Upper lobe of left lung (tissue), 6 donors: ENCODE data around the gene TBX21. TPM values are rescaled to one million over a fixed set of nuclear protein-coding genes. Genes with fewer than 3 reads are reported as not detected.

ENCODE experiments used
- ATAC-seq, 2 donors: fragments of 200-7000 bp; cut with Tn5 transposase; one replicate each; pipeline ENCODE4 v1.9.1; 2022; ENCODE audit warnings: mild to moderate bottlenecking in 2 of 2, moderate library complexity in 2 of 2; ENCODE audit not compliant: low FRiP score in 2 of 2
- DNase-seq, 2 donors: peaks; one replicate each; pipeline ENCODE4 v3.0.0-alpha.2; 2019 to 2020
- H3K27ac ChIP-seq, 4 donors: fragments of 200-600 bp; sonication (generic); one replicate each; pipeline ENCODE4 v1.5.1; 2016 to 2019
- H3K27me3 ChIP-seq, 4 donors: fragments of 200-600 bp; sonication (generic); one replicate each; pipeline ENCODE4 v1.5.1; 2017 to 2019
- H3K36me3 ChIP-seq, 4 donors: fragments of 200-600 bp; sonication (generic); one replicate each; pipeline ENCODE4 v1.5.1; 2016 to 2019
- H3K4me1 ChIP-seq, 4 donors: fragments of 200-600 bp; sonication (generic); one replicate each; pipeline ENCODE4 v1.5.1; 2018 to 2019
- H3K4me3 ChIP-seq, 4 donors: fragments of 200-600 bp; sonication (generic); one replicate each; pipeline ENCODE4 v1.5.1; 2017 to 2019; ENCODE audit warnings: mild to moderate bottlenecking in 2 of 4, moderate library complexity in 1 of 4
- H3K9me3 ChIP-seq, 4 donors: fragments of 200-600 bp; sonication (generic); one replicate each; pipeline ENCODE4 v1.5.1; 2018 to 2019
- EP300 ChIP-seq, 4 donors: sonication (generic); formaldehyde crosslinking; IDR thresholded peaks; one replicate each; pipeline ENCODE4 v1.5.1; 2017; ENCODE audit warnings: antibody characterized with exemption in 4 of 4, control low read depth in 2 of 4
- POLR2A ChIP-seq, 4 donors: fragments of 450-650 bp; IDR thresholded peaks; one replicate each; pipeline ENCODE4 v1.5.1; 2016 to 2017; ENCODE audit warnings: antibody characterized with exemption in 4 of 4, mild to moderate bottlenecking in 2 of 4
- POLR2AphosphoS5 ChIP-seq, 2 donors: sonication (generic); formaldehyde crosslinking; IDR thresholded peaks; one replicate each; pipeline ENCODE4 v1.5.1; 2017; ENCODE audit warnings: antibody characterized with exemption in 2 of 2
- WGBS, 2 donors: methylation state at CpG; one replicate each; pipeline ENCODE4 v1.1.5; 2017 to 2018; 5-methylcytosine and 5-hydroxymethylcytosine counted together
- total RNA-seq, 6 donors: library from RNA; depleted of rRNA in 4 of 6; stranded (reverse); fragments of >200 nt in 4 of 6; gene quantifications; one replicate each; pipeline versions ENCODE4 v1.1.0 to v1.2.1, GENCODE V29; 2016 to 2021
- TF ChIP-seq, protein P1 (sequence below), 6 experiments: fragments of 450-650 bp in 4 of 6; fragments of 200-600 bp in 2 of 6; sonication (generic) in 2 of 6; IDR thresholded peaks; one replicate each; pipeline ENCODE4 v1.5.1; 2016 to 2019; ENCODE audit warnings: antibody characterized with exemption in 6 of 6
- donor health status: DM: no; HTN: no; CAD: no; lungs with moderate emphysema.
- donor health status: DM: no; HTN: yes; CAD: no; lungs with severe emphysema.

Gene TBX21
- total RNA-seq, 6 donors from 2014 or later: 2.0 to 5.2 (median 3.4) TPM

DNA sequence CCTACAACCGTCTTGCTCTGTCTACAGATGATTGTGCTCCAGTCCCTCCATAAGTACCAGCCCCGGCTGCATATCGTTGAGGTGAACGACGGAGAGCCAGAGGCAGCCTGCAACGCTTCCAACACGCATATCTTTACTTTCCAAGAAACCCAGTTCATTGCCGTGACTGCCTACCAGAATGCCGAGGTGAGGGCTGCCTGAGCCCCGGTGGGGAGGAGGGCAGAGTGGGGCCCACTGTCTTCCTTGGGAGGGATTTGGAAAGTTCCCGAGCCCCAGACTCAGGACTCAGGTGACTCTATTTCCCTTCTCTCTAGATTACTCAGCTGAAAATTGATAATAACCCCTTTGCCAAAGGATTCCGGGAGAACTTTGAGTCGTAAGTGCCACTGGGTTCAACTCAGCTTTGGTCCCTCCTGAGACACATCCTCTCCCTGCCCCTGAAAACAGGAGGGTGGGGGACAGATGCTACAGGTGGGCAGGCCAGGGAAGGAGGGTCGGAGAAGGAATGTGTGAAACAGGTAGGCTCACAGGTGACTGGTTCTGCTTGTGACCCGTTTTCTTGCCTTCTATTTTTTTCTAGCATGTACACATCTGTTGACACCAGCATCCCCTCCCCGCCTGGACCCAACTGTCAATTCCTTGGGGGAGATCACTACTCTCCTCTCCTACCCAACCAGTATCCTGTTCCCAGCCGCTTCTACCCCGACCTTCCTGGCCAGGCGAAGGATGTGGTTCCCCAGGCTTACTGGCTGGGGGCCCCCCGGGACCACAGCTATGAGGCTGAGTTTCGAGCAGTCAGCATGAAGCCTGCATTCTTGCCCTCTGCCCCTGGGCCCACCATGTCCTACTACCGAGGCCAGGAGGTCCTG is 11.4 kb downstream of the TBX21 start:
- 68 to 77% methylated on average over 14 to 22 of the region's 22 CpGs for WGBS, 2 donors
- TF ChIP-seq, protein P1, sequence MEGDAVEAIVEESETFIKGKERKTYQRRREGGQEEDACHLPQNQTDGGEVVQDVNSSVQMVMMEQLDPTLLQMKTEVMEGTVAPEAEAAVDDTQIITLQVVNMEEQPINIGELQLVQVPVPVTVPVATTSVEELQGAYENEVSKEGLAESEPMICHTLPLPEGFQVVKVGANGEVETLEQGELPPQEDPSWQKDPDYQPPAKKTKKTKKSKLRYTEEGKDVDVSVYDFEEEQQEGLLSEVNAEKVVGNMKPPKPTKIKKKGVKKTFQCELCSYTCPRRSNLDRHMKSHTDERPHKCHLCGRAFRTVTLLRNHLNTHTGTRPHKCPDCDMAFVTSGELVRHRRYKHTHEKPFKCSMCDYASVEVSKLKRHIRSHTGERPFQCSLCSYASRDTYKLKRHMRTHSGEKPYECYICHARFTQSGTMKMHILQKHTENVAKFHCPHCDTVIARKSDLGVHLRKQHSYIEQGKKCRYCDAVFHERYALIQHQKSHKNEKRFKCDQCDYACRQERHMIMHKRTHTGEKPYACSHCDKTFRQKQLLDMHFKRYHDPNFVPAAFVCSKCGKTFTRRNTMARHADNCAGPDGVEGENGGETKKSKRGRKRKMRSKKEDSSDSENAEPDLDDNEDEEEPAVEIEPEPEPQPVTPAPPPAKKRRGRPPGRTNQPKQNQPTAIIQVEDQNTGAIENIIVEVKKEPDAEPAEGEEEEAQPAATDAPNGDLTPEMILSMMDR (IDR thresholded peaks at IDR 0.05): no peak
- TF ChIP-seq POLR2A (IDR thresholded peaks at IDR 0.05): no peak
- no peak for TF ChIP-seq EP300 (IDR thresholded peaks at IDR 0.05)
- TF ChIP-seq POLR2AphosphoS5 (IDR thresholded peaks at IDR 0.05): no peak
- DNase-seq (no peak), ATAC-seq (peak in 1 of 2 donors; percentile 9)
- Histone ChIP-seq H3K9me3 (no peaks in the 10 kb centered on the region), H3K4me3 (no peak overlapping the region), H3K27ac (no peak overlapping the region), H3K4me1 (no peaks in the 10 kb centered on the region), H3K27me3 (no peaks in the 10 kb centered on the region), H3K36me3 (no peaks in the 10 kb centered on the region)

DNA sequence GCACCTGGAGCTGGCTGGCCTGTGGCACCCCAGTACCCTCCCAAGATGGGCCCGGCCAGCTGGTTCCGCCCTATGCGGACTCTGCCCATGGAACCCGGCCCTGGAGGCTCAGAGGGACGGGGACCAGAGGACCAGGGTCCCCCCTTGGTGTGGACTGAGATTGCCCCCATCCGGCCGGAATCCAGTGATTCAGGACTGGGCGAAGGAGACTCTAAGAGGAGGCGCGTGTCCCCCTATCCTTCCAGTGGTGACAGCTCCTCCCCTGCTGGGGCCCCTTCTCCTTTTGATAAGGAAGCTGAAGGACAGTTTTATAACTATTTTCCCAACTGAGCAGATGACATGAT is 12.0 kb downstream of the TBX21 start:
- H3K4me3 ChIP-seq: no peak overlapping the region
- no peak for TF ChIP-seq POLR2A (IDR thresholded peaks at IDR 0.05)
- TF ChIP-seq POLR2AphosphoS5 (IDR thresholded peaks at IDR 0.05): no peak
- 66 to 81% methylated on average over 7 to 10 of the region's 10 CpGs for WGBS, 2 donors
- no peak overlapping the region for H3K27ac ChIP-seq
- peak in 1 of 2 donors; percentile 23 for ATAC-seq
- H3K27me3 ChIP-seq: no peaks in the 10 kb centered on the region
- H3K36me3 ChIP-seq: no peaks in the 10 kb centered on the region
- no peak for DNase-seq
- H3K4me1 ChIP-seq: no peaks in the 10 kb centered on the region
- H3K9me3 ChIP-seq: no peaks in the 10 kb centered on the region

DNA sequence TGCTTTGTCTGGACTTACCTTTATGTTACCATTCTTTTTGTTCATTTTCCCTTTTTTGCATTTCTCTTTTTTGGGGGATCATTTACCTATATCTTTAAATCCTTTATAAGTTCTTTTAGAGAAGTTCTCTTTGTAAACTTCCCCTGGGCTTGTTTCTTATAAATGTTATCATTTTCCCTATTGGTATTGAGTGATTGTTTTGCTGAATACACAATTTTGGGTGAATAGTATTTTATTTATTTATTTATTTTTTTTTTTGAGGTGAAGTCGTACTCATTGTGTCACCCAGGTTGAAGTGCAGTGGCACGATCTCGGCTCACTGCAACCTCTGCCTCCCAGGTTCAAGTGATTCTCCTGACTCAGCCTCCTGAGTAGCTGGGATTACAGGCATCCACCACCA is 18.4 kb downstream of the TBX21 start:
- Histone ChIP-seq H3K36me3 (no peaks in the 10 kb centered on the region), H3K4me1 (no peaks in the 10 kb centered on the region), H3K27me3 (no peaks in the 10 kb centered on the region), H3K4me3 (no peak overlapping the region), H3K9me3 (no peaks in the 10 kb centered on the region), H3K27ac (no peak overlapping the region)
- DNase-seq: no peak
- ATAC-seq: no peak
- TF ChIP-seq POLR2A (IDR thresholded peaks at IDR 0.05): no peak
- no peak for TF ChIP-seq POLR2AphosphoS5 (IDR thresholded peaks at IDR 0.05)
- TF ChIP-seq, protein P1 (IDR thresholded peaks at IDR 0.05): no peak
- TF ChIP-seq EP300 (IDR thresholded peaks at IDR 0.05): no peak
- WGBS, 2 donors: 76 to 82% methylated on average over 3 of the region's 3 CpGs

DNA sequence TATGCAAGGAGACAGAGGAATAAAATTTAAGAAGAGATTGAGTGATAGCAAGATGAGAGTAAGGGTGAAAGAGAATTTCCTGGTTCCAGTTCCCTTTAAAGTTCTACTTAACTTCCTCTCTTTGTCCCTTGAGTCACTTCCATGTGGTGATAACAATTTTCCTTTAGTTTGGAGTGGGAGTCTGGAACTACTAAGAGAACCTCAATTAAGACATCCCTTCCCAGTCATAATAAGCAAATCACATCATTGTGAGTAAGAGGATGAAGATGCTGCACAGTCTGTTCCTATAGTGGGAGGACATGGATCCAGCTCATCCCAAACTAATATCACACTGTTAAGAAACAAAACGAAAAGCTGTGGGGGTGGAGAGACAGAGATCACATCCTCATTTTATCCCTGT is 24.4 kb downstream of the TBX21 start:
- no peaks in the 10 kb centered on the region for H3K36me3 ChIP-seq
- H3K4me1 ChIP-seq: no peaks in the 10 kb centered on the region
- 50 to 53% methylated on average over 1 of the region's 1 CpG for WGBS, 2 donors
- no peak overlapping the region for H3K27ac ChIP-seq
- H3K4me3 ChIP-seq: no peak overlapping the region
- TF ChIP-seq POLR2A (IDR thresholded peaks at IDR 0.05): no peak
- TF ChIP-seq, protein P1 (IDR thresholded peaks at IDR 0.05): no peak
- no peak for TF ChIP-seq EP300 (IDR thresholded peaks at IDR 0.05)
- no peak for TF ChIP-seq POLR2AphosphoS5 (IDR thresholded peaks at IDR 0.05)
- DNase-seq (no peak), ATAC-seq (no peak)
- peaks cover 0 to 15% (median 10%) of the 10 kb centered on the region in 4 donors for H3K9me3 ChIP-seq
- no peaks in the 10 kb centered on the region for H3K27me3 ChIP-seq

DNA sequence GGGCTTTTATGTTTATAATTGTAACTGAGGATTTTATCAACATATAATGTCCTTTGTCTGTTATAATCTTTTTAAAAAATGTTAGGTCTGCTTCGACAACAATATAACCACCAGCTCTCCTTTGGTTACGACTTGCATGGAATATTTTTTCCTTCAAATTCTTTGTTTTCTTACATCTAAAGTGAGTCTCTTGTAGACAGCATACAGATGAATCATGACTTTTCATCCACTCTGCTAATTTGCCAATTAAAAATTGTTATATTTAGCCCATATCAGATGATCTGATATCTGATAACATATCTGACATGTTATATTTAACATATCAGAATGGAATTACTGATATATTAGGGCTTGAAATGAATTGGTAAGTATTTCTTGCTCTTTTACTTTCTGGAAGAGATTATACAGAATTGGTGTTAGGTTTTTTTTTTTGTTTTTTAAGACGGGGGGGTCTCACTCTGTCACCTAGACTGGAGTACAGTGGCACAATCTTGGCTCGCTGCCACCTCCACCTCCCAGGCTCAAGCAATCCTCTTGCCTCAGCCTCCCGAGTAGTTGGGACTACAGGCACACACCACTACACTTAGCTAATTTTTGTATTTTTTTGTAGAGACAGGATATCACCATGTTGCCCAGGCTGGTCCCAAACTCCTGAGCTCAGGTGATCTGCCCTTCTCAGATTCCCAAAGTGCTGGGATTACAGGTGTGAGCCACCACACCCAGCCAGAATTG is 27.5 kb downstream of the TBX21 start:
- Histone ChIP-seq H3K36me3 (no peaks in the 10 kb centered on the region), H3K4me3 (no peak overlapping the region), H3K9me3 (peaks cover 0 to 15% (median 12%) of the 10 kb centered on the region in 4 donors), H3K27me3 (no peaks in the 10 kb centered on the region), H3K27ac (no peak overlapping the region), H3K4me1 (no peaks in the 10 kb centered on the region)
- 74 to 83% methylated on average over 5 of the region's 5 CpGs for WGBS, 2 donors
- DNase-seq (no peak), ATAC-seq (no peak)
- TF ChIP-seq, protein P1 (IDR thresholded peaks at IDR 0.05): no peak
- no peak for TF ChIP-seq EP300 (IDR thresholded peaks at IDR 0.05)
- TF ChIP-seq POLR2A (IDR thresholded peaks at IDR 0.05): no peak
- no peak for TF ChIP-seq POLR2AphosphoS5 (IDR thresholded peaks at IDR 0.05)
